PC-9 (cell line): ENCODE measurements around the gene CLEC16A. TPM values are rescaled to one million over a fixed set of nuclear protein-coding genes. Genes with fewer than 3 reads are reported as not detected.
"Not testable (repeated sequence)": the region's sequence is repeated elsewhere in the genome, so short reads cannot be mapped to it uniquely, and the experiment has no call there.

Source experiments
- BruUV-seq: library from RNA; stranded (reverse); fragments of 400-500 nt; replicated peaks from 2 replicates; lab custom pipeline; 2021; lab: Mats Ljungman, UMichigan
- CTCF ChIA-PET: fragments of 300-600 bp; sonication (Branson Sonifier 250); formaldehyde crosslinking; loops from one replicate; lab custom pipeline; 2022; ENCODE audit warnings: antibody characterized with exemption; lab: Charles Lee
- POLR2A ChIA-PET: fragments of 300-600 bp; sonication (Branson Sonifier 250); formaldehyde crosslinking; loops from one replicate; lab custom pipeline; 2022; ENCODE audit warnings: antibody characterized with exemption; ENCODE audit not compliant: unreplicated experiment; lab: Charles Lee
- DNase-seq, 2 experiments: peaks; one replicate each; pipeline versions ENCODE4 v3.0.0 to v3.0.0-alpha.2; 2015 to 2022; ENCODE audit warnings: mixed read lengths in 1 of 2
- H2AFZ ChIP-seq: fragments of 200-600 bp; sonication (generic); 2 replicates; pipeline ENCODE4 v1.8.1; 2017; ENCODE audit warnings: antibody characterized with exemption
- H3F3A ChIP-seq: fragments of 200-600 bp; sonication (generic); 2 replicates; pipeline ENCODE4 v1.8.1; 2017; ENCODE audit warnings: antibody characterized with exemption, mild to moderate bottlenecking, low read depth; ENCODE audit not compliant: insufficient read depth
- H3K27ac ChIP-seq: fragments of 200-600 bp; sonication (generic); 2 replicates; pipeline ENCODE4 v1.6.1; 2016; ENCODE audit warnings: mixed run types
- H3K27me3 ChIP-seq: fragments of 200-600 bp; sonication (generic); 2 replicates; pipeline ENCODE4 v1.6.1; 2016; ENCODE audit warnings: low read depth, mixed run types; ENCODE audit not compliant: insufficient read depth
- H3K36me3 ChIP-seq: fragments of 200-600 bp; sonication (generic); 2 replicates; pipeline ENCODE4 v1.6.1; 2016; ENCODE audit warnings: low read depth, mixed run types
- H3K4me1 ChIP-seq: fragments of 200-600 bp; sonication (generic); replicated peaks from 2 replicates; pipeline ENCODE4 v1.6.1; 2016; ENCODE audit warnings: mixed run types; ENCODE audit not compliant: insufficient read depth
- H3K4me2 ChIP-seq: fragments of 200-600 bp; sonication (generic); 2 replicates; pipeline ENCODE4 v1.6.1; 2017; ENCODE audit warnings: mixed run types
- H3K4me3 ChIP-seq: fragments of 200-600 bp; sonication (generic); 2 replicates; pipeline ENCODE4 v1.6.1; 2016; ENCODE audit warnings: mixed run types
- H3K79me2 ChIP-seq: fragments of 200-600 bp; sonication (generic); 2 replicates; pipeline ENCODE4 v1.6.1; 2017; ENCODE audit warnings: low read depth, mixed run types
- H3K9me2 ChIP-seq: fragments of 200-600 bp; sonication (generic); 2 replicates; pipeline ENCODE4 v1.8.1; 2017; ENCODE audit warnings: mild to moderate bottlenecking; ENCODE audit not compliant: insufficient read depth
- H3K9me3 ChIP-seq: fragments of 200-600 bp; sonication (generic); 2 replicates; pipeline ENCODE4 v1.8.1; 2016; ENCODE audit warnings: low read depth; ENCODE audit not compliant: insufficient read depth
- H4K20me1 ChIP-seq: fragments of 200-600 bp; sonication (generic); 2 replicates; pipeline ENCODE4 v1.8.1; 2017; ENCODE audit not compliant: insufficient read depth
- CTCF ChIP-seq: fragments of 200-600 bp; sonication (generic); conservative IDR thresholded peaks from 2 replicates; pipeline ENCODE4 v1.6.1; 2017; ENCODE audit warnings: mixed run types, antibody characterized with exemption, mild to moderate bottlenecking, moderate library complexity
- EZH2 ChIP-seq: fragments of 200-600 bp; sonication (generic); IDR thresholded peaks from 2 replicates; pipeline ENCODE4 v1.8.0; 2017; ENCODE audit warnings: antibody characterized with exemption, low read depth
- intact Hi-C: fragments of 100-400 bp; cut with micrococcal nuclease; formaldehyde crosslinking; loops from one replicate; pipeline ENCODE4 v1.10.0; 2022; ENCODE audit not compliant: unreplicated experiment
- total RNA-seq: library from RNA; stranded (reverse); gene quantifications from 2 replicates; pipeline ENCODE4 v1.2.3, GENCODE V29; 2021

CLEC16A gene
- total RNA-seq, 1 experiment from 2014 or later = 34.9 TPM

- H3K9me2 ChIP-seq = no peaks in the 10 kb centered on the region
- H3K79me2 ChIP-seq = no peaks in the 10 kb centered on the region
- no peaks in the 10 kb centered on the region for H3K36me3 ChIP-seq
- TF ChIP-seq CTCF = no peak
- TF ChIP-seq EZH2 = no peak
- H2AFZ ChIP-seq = no peak overlapping the region
- CTCF ChIA-PET = no interaction called here
- no peaks in the 10 kb centered on the region for H3K27me3 ChIP-seq
- H3K4me2 ChIP-seq = no peak overlapping the region
- POLR2A ChIA-PET = no interaction called here
- DNase-seq = no peak
- peaks cover 26% of the 10 kb centered on the region for H3K4me1 ChIP-seq
- intact Hi-C loops = no loop called here
- H3K27ac ChIP-seq = no peak overlapping the region
- BruUV-seq = no TSS peak
- H3K9me3 ChIP-seq = no peaks in the 10 kb centered on the region
- no peaks in the 10 kb centered on the region for H4K20me1 ChIP-seq
- H3F3A ChIP-seq = peaks cover 23% of the 10 kb centered on the region; the same call in 1 of the 2 replicates
- H3K4me3 ChIP-seq = no peak overlapping the region
Observed at GRCh38 chr16:11101283-11101682, 156.9 kb downstream of the CLEC16A start.

- Histone ChIP-seq H3K27ac (no peak overlapping the region), H3K9me2 (no peaks in the 10 kb centered on the region), H4K20me1 (no peaks in the 10 kb centered on the region), H3K4me2 (no peak overlapping the region), H3K36me3 (no peaks in the 10 kb centered on the region), H3K27me3 (no peaks in the 10 kb centered on the region), H3F3A (peaks cover 23% of the 10 kb centered on the region; the same call in 1 of the 2 replicates), H3K4me1 (peaks cover 26% of the 10 kb centered on the region), H3K9me3 (no peaks in the 10 kb centered on the region), H3K79me2 (no peaks in the 10 kb centered on the region), H3K4me3 (no peak overlapping the region), H2AFZ (no peak overlapping the region)
- BruUV-seq = no TSS peak
- ChIA-PET CTCF (no interaction called here), POLR2A (no interaction called here)
- TF ChIP-seq EZH2 (no peak), CTCF (0 out of 2 replicates have a peak, but pooled peaks have one; percentile 11)
- intact Hi-C loops = no loop called here
- no peak for DNase-seq
Observed at GRCh38 chr16:11101695-11102522, 157.5 kb downstream of the CLEC16A start.

- no peak overlapping the region for H3K4me2 ChIP-seq
- H3K36me3 ChIP-seq = no peaks in the 10 kb centered on the region
- no peak overlapping the region for H2AFZ ChIP-seq
- POLR2A ChIA-PET = no interaction called here
- TF ChIP-seq CTCF (no peak), EZH2 (no peak)
- no peak overlapping the region for H3K4me3 ChIP-seq
- no peaks in the 10 kb centered on the region for H3K9me3 ChIP-seq
- no peaks in the 10 kb centered on the region for H3K79me2 ChIP-seq
- DNase-seq = no peak
- CTCF ChIA-PET = no interaction called here
- H3K27me3 ChIP-seq = no peaks in the 10 kb centered on the region
- no TSS peak for BruUV-seq
- peaks cover 23% of the 10 kb centered on the region; the same call in 1 of the 2 replicates for H3F3A ChIP-seq
- intact Hi-C loops = no loop called here
- H3K9me2 ChIP-seq = no peaks in the 10 kb centered on the region
- H3K27ac ChIP-seq = no peak overlapping the region
- H4K20me1 ChIP-seq = no peaks in the 10 kb centered on the region
- peaks cover 26% of the 10 kb centered on the region for H3K4me1 ChIP-seq
Observed at GRCh38 chr16:11102523-11102898, 158.1 kb downstream of the CLEC16A start.

- H4K20me1 ChIP-seq, H3K9me2 ChIP-seq, H3K4me2 ChIP-seq, H3K4me3 ChIP-seq, POLR2A ChIA-PET, H3K79me2 ChIP-seq, H3K27ac ChIP-seq, H3K27me3 ChIP-seq, BruUV-seq, H2AFZ ChIP-seq, H3K9me3 ChIP-seq, CTCF ChIA-PET, intact Hi-C loops, H3K36me3 ChIP-seq, DNase-seq: not testable (repeated sequence)
- Histone ChIP-seq H3K4me1 (peaks cover 26% of the 10 kb centered on the region), H3F3A (peaks cover 23% of the 10 kb centered on the region; the same call in 1 of the 2 replicates)
Observed at GRCh38 chr16:11103301-11103700, 158.9 kb downstream of the CLEC16A start.
